GM18520 (cell line): ENCODE measurements around the gene RBP3.

Source experiments
- ATAC-seq: cut with Tn5 transposase; IDR thresholded peaks from one replicate; pipeline ENCODE4 v1.9.1; 2021; ENCODE audit not compliant: unreplicated experiment

Gene RBP3

DNA sequence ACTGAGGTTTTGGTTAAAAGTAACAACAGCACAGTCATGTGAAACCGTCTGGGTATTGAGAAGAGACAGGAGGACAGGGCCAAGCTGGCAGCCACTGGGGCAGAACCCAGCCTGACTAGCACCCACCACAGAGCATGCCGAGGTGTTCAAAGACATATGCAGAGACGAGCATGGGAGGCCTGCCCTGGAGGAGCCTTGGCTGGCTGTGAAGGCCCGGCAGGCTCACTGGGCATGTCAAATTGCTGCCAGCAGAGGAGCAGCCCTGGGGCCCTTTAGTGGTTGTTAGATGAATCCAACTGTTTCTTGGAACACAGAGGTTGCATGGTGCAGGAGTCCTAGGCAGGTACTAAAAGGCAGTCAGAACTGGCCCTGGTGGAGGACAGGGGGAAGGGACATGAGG, 30.9 kb upstream of the RBP3 start:
- no peak for ATAC-seq

GRCh38 chr10:47318706-47319105, 29.5 kb upstream of the RBP3 start:
- ATAC-seq: no peak

DNA sequence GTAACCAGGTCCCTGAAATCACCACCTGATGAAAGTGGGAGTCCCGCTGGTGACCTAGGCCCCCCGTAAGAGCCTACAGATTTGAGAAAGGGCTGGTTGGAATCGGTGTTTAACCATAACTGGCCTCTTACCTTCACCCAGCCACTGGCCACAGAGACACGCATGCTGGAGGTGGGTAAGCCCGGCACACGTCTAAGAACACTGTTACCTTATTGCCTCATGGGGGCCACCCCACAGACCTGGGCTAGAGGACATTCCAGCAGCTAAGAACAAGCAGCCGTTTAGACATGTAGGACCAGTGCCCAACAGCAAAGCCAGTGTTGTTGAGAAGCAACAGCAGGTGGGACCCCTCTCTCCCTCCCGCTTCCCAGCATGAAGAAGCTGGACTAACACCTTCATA, 28.4 kb upstream of the RBP3 start:
- no peak for ATAC-seq

- no peak for ATAC-seq
Observed at GRCh38 chr10:47320812-47321211, 27.4 kb upstream of the RBP3 start.

GRCh38 chr10:47321521-47322195, 26.5 kb upstream of the RBP3 start:
- ATAC-seq: no peak

GRCh38 chr10:47322300-47323061, 25.7 kb upstream of the RBP3 start, which contains the start of gene GDF2:
GDF2 (plus strand) TSS chr10:47322454; CDS start chr10:47322669, 215 bp downstream.
- ATAC-seq: no peak

GRCh38 chr10:47323087-47323486, 25.1 kb upstream of the RBP3 start:
- no peak for ATAC-seq

DNA sequence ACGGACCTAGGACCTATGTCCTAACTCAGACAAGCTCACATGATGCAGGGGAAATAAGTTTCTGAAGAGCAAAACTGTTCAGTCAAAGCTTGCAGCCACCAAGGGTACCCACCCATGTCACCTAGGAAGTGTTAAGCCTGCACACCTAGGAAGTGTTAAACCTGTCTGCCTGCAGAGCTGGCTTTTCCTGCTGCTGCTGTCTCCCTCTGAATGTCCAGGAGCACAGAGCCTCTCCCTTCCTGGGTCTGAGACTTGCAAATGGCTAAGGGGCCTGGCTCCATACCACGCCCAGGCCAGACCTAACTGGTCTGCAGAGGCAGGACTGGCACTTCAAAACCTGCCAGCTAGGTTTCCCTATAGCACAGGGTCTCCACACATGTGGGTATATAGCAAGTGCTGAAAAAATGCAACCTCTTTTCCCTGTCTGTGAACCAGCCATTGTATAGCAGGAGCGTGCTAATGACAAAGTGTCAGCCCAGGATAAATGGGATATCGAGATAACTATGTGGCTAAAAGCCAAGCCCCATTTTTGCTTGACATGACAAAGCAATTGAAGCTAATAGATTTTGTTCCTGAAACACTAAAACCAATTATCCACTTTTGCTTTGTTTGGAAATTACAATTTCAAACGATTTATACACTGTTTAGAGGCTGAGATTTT, 24.4 kb upstream of the RBP3 start:
- ATAC-seq: no peak

DNA sequence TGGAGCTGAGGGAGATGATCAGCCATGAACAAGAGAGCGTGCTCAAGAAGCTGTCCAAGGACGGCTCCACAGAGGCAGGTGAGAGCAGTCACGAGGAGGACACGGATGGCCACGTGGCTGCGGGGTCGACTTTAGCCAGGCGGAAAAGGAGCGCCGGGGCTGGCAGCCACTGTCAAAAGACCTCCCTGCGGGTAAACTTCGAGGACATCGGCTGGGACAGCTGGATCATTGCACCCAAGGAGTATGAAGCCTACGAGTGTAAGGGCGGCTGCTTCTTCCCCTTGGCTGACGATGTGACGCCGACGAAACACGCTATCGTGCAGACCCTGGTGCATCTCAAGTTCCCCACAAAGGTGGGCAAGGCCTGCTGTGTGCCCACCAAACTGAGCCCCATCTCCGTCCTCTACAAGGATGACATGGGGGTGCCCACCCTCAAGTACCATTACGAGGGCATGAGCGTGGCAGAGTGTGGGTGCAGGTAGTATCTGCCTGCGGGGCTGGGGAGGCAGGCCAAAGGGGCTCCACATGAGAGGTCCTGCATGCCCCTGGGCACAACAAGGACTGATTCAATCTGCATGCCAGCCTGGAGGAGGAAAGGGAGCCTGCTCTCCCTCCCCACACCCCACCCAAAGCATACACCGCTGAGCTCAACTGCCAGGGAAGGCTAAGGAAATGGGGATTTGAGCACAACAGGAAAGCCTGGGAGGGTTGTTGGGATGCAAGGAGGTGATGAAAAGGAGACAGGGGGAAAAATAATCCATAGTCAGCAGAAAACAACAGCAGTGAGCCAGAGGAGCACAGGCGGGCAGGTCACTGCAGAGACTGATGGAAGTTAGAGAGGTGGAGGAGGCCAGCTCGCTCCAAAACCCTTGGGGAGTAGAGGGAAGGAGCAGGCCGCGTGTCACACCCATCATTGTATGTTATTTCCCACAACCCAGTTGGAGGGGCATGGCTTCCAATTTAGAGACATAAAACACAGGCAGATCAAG, 22.6 kb upstream of the RBP3 start:
- ATAC-seq: no peak

DNA sequence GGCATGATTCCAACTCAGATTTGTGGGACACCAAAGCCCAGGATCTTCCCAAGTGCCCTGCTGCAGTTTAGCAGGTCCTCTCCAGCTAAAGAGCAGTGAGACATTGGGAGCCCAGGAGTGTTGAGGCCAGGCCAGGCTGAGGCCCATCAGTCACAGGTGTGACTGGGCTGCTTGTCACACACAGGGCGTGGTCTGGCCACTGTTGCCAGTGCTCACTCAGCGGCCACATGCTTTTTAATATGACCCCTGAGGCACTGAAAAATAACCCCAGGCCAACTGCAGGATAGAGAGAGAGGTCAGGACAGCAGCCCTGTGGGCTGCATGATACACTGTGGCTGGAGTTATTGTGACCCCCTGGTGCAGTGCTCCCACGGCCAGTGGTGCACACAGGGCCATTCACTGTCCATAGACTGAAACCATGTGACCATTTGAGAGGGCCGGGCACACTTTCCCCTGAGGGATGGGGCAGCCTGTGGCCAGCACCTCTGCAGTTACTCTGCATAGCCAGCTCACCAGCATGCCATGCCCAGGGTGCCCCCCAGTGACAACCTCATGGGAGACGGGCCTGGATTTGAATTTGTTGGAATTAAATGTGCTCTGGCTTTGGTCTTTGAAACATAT, 21.7 kb upstream of the RBP3 start:
- ATAC-seq: no peak

GRCh38 chr10:47326927-47327330, 21.2 kb upstream of the RBP3 start:
- ATAC-seq: no peak

GRCh38 chr10:47329855-47330254, 18.3 kb upstream of the RBP3 start:
- ATAC-seq: no peak

GRCh38 chr10:47330366-47330765, 17.8 kb upstream of the RBP3 start:
- no peak for ATAC-seq

- ATAC-seq: no peak
Observed at GRCh38 chr10:47330804-47331203, 17.4 kb upstream of the RBP3 start.

DNA sequence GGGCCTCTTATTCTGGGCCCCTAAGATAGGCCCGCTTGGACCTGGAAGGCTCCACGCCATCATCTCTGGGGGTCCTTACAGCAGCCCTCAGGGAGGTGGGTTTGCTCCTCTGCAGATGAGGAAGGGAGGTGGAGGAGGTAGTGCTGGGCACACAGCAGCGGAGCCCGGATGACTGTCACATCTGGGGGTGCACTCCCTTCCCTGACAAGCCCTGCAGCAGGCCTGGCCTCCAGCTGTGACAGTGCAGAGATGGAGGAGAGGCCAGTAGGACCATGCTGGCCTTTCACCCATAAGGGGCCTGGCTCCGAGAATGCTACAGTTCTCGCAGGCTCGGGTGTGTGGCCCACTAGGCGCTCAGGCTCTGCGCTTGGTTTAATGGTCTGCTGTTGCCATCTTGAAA, 16.7 kb upstream of the RBP3 start:
- ATAC-seq: no peak

GRCh38 chr10:47331954-47332353, 16.2 kb upstream of the RBP3 start:
- ATAC-seq: no peak

DNA sequence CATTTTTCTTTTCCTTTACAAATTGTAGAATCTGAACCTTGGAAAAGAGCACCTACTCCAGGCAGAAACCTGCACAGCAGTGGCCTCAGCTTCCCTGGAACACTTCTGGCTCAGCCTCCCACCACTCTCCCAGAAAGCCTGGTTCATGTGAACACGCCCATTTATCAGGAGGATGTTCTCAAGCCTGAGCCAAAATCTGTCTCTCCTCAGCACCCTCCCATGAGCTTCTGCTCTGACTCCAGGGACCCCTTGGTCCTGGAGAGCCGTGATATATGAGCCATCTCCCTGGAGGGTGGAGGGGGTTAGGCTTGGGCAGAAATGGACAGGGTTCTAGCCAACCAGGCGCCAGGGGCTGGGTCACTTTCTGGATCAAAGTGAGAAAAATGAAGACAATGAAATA, 15.8 kb upstream of the RBP3 start:
- no peak for ATAC-seq

DNA sequence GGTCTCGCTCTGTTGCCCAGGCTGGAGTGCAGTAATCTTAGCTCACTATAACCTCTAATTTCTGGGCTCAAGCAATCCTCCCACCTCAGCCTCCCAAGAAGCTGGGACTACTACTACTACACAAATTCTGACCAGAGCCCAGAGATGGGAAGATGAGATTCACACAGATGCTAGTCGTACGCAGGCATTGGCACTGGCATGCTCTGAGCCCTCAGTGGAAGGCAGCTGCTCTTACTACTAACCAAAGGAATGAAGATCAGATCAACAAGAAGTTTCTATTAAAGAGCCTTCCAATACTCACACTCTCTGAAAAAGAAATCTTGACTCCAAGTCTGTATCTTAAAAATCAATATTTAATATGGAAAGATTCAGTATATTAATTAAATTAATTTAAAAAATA, 15.2 kb upstream of the RBP3 start:
- ATAC-seq: no peak

GRCh38 chr10:47333532-47333931, 14.6 kb upstream of the RBP3 start:
- ATAC-seq: no peak

DNA sequence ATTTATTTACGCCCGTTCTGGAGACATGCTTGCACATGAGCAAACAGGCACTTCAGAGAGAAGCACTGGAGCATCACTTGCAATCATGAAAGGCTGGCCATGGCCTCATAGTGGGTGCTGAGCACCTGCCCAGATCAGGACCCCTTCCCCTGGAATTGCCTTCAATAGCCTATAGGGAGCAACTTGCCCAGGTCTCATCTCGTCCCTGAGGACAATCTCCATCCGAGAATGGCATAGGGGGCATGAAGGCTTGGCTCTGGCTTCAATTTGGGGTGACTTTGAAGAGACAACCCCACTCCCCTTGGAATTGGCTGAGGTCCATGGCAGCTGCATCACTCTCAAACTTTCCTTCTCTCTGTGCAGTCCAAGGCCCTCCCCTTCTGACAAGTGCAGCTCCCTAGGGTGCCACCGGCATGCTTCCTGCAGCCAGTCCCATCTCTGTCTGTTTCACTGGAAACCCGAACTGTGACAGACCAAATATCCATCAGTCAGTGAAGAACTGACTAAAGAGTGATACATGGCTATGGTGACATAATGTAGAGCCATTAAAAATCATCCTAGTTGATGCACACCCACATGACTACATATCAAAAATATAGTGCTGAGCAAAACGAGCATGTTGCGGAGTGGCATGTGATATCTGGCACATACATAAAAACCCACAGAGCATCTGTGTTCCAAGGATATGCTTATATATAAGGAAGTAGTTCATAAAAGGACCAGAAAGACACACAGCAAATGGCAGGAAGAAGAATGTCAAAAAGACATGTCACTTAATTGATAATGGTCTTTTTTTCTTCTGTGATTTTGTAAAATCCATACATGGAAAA, 13.5 kb upstream of the RBP3 start:
- no peak for ATAC-seq
